Panc1 (cell line): ENCODE data around the gene BMP7.

Experiments
- SIN3A ChIP-seq: IDR thresholded peaks from 2 replicates; pipeline ENCODE4 v1.6.1; 2012; ENCODE audit warnings: low read depth, mild to moderate bottlenecking, low read length, moderate library complexity, borderline replicate concordance; ENCODE audit not compliant: insufficient read depth
- TF ChIP-seq, protein P1 (sequence below): fragments of 450-650 bp; IDR thresholded peaks from 2 replicates; pipeline ENCODE4 v1.5.1; 2017; ENCODE audit warnings: mild to moderate bottlenecking

DNA sequence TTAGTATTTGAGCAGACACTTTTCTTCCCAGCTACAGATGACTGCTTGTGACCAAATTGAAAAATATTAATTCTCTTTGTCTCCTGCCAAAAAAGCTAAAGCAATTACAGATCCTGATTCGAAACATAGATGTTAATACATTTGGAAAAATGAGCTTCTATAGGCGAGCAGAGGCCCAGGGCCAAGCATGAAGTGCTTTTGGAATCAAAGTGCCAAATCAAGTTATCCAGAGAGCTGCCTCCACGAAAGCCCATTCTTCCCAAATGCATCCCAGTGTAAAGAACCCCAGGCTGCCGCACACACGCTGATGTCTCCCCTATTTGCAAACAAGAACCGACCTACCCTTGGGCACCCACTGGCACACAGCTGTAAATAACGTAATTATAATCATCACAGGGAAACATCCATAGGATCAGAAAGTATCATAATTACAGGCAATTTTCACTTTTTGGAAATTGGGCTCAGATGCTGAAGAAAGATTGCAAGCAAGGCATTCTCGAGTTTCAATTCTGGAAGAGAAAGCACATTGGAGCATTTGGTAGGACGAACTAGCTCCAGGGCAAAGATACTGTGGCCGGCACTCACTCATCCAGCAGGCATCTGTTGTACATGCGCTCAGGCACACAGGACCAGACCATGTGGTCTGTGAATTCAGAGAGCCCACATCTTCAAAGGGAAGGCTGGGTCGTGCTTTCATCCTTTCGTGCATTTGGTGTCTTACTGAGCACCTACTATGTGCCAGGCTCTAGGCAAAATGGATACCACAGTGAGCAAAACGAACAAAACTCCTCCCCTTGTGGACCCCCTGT lies 45.9 kb downstream of the BMP7 start:
- TF ChIP-seq, protein P1, sequence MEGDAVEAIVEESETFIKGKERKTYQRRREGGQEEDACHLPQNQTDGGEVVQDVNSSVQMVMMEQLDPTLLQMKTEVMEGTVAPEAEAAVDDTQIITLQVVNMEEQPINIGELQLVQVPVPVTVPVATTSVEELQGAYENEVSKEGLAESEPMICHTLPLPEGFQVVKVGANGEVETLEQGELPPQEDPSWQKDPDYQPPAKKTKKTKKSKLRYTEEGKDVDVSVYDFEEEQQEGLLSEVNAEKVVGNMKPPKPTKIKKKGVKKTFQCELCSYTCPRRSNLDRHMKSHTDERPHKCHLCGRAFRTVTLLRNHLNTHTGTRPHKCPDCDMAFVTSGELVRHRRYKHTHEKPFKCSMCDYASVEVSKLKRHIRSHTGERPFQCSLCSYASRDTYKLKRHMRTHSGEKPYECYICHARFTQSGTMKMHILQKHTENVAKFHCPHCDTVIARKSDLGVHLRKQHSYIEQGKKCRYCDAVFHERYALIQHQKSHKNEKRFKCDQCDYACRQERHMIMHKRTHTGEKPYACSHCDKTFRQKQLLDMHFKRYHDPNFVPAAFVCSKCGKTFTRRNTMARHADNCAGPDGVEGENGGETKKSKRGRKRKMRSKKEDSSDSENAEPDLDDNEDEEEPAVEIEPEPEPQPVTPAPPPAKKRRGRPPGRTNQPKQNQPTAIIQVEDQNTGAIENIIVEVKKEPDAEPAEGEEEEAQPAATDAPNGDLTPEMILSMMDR: no peak
- no peak for TF ChIP-seq SIN3A
